Inferior parietal cortex (tissue), 1 donor: ENCODE measurements around the gene SHPK.

Experiments used
- DNase-seq: peaks from one replicate; pipeline ENCODE4 v3.0.0-alpha.2; 2016; ENCODE audit errors: extremely low spot score

SHPK gene

DNA sequence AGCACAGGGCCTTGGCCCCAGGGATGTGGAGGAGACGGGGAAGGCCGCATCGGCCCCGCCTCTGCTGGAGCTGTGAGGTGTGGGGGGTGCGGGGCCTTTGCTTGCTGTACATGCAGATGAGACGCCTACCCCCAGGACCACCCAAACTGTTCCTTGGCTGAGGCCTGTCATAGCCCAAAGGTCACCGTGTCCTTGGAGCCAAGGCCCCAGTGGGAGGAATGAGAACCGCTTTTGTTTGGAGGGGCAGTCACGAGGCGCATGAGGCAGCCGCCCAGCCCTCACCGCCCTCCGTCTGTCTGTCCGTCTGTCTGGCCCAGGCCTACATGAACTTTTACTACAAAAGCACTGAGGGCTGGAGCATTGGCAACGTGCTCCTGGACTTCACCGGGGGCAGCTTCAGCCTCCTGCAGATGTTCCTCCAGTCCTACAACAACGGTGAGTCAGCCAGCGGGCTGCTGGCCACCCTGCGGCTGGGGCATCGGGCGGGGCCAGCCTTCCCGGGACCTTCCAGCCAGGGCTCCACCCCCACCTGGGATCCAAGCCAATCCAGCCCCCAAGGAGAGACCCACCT, 23.6 kb upstream of the SHPK start:
- no peak for DNase-seq

DNA sequence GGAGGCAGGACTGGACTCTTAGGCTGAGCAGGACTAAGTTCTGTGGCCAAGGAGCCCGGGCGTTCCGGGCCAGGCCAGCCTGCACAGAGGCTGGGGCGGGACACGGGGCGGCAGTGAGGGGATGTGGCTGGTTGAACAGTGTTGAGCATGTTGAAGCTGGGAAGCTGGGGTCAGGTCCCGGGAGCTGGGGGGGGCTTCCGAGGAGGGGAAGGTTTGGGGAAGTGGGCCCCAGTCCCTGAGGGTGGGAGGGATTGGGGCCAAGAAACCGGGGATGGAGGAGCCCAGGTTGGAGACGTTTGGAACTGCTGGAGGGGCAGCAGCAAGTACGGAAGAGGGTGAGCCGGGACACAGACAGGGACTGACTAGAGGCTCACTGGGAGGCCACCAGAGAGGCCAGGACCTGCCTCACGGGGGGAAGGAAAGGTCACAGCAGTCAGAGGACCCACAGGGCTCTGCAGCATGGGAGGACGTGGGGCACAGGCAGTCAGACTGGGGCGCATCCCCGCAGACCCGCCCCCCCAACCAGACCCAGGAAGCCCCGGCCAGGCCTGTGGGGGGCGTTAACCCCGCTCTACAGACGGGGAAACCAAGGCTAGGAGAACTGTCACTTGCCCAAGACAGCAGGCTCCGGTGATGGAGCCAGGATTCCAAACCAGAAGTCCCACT, 22.9 kb upstream of the SHPK start:
- DNase-seq: no peak

DNA sequence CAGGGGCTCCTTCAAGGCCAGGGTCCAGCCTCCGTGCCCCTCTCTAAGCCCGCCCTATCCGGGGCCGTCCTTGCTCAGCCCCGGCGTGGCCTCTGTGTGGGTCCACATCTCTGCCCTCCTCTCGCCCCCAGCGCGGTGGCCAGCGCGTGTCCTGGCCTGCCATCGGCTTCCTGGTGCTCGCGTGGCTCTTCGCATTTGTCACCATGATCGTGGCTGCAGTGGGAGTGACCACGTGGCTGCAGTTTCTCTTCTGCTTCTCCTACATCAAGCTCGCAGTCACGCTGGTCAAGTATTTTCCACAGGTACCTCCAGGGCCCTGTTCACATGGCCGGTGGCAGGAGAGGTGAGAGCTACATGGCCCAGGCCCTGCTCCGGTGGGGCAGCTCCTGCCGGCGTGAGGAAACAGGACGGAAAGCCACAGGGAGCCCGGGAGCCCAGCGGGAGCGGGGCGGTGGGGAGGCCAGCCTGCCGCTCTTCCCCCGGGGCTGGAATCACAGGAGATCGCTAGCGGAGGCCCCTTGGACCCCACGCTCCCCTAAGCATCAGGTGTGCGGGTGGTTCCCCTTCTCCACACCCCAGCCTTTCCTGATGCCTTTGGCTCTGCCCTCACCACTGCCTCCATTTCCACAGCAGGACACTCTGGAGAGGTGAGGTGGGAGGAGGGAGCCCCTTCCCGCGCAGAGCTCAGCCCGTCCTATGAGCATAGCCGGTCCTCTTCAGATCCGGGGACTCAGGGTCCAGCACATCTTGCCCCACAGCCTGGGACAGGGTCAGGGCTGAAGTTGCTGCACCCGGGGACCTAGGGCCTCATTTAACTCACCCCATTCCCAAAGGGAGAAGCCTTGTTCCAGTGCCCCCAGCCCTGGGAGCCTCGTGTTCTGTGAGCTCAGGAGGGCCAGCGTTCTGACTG, 22.1 kb upstream of the SHPK start:
- DNase-seq: no peak

DNA sequence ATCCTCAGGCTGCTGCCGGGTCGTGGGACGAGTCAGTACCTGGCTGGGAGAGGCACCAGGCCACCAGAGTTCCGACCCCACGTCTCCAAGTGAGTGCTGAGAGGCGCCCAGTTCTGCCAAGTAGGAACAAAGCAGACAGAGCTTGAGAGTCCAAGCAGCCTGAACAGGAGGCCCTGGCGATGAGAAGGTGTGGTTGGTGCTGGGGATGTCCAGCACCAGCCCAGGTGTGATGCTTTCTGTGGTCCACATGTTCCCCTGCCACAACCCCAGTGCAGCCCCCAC, 21.5 kb upstream of the SHPK start:
- no peak for DNase-seq

DNA sequence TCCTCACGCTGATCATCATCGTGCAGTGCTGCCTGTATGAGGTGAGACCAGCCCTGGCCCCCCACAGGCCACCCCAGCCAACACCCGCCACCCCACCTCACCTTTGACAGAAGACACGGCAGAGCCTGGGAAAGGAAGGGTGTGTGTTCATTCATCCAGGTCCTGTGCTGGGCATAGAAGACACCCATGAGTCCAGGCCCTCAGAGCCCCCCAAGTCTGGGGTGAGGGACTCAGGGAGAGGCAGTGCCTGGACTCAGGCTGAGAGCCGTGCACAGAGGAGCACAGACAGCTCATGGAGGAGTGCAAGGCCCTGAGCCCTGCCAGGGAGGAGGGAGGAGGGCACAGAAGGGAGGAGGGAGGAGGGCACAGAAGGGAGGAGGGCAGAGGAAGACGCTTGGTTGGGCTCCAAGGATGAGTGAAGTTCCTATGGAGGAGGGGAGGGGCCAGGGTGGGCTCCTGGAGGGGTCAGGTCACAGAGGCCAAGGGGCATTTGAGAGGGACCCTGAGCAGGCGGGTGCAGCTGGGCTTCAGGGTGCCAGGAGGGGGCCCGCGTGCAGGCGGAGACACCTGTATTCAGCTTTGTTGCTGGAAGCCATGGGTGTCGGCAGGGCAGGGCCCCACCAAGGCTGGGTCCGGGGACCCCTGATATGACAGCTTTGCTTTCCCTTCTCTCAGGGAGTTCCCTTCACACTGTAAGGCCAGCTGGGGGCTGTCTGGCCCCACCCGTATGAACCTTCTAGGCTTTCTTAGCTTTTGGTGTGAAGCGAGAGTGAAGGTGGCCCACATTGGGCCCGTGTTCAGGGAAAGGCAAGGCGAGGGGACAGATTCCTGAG, 20.9 kb upstream of the SHPK start:
- DNase-seq: no peak

DNA sequence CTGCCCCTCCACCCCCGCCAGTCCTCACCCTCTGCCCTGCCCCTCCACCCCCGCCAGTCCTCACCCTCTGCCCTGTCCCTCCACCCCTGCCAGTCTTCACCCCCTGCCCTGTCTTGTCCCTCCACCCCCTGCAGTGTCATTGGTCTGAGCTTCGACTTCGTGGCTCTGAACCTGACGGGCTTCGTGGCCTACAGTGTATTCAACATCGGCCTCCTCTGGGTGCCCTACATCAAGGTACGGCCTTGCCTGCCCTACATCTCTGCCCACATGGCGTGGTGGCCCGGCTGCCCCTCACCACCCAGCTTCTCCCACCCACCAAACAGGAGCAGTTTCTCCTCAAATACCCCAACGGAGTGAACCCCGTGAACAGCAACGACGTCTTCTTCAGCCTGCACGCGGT, 20.3 kb upstream of the SHPK start:
- no peak for DNase-seq

DNA sequence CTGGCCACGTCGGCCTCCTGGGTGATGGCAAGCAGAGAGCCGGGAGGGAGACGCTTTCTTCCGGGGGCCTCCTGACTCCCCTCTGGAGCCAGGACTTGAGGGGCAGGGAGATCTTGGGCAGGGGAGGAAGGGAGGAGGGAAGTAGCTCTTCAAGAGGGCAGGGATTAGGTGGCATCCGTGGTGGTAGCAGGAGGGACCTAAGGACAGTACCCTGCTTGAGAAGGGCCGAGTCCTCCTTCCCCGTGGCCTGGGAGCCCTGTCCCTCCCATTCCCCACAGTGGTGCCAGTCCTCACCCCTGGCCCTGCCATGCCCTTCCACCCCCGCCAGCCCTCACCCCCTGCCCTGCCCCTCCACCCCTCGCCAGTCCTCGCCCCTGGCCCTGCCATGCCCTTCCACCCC, 19.7 kb upstream of the SHPK start:
- DNase-seq: no peak

DNA sequence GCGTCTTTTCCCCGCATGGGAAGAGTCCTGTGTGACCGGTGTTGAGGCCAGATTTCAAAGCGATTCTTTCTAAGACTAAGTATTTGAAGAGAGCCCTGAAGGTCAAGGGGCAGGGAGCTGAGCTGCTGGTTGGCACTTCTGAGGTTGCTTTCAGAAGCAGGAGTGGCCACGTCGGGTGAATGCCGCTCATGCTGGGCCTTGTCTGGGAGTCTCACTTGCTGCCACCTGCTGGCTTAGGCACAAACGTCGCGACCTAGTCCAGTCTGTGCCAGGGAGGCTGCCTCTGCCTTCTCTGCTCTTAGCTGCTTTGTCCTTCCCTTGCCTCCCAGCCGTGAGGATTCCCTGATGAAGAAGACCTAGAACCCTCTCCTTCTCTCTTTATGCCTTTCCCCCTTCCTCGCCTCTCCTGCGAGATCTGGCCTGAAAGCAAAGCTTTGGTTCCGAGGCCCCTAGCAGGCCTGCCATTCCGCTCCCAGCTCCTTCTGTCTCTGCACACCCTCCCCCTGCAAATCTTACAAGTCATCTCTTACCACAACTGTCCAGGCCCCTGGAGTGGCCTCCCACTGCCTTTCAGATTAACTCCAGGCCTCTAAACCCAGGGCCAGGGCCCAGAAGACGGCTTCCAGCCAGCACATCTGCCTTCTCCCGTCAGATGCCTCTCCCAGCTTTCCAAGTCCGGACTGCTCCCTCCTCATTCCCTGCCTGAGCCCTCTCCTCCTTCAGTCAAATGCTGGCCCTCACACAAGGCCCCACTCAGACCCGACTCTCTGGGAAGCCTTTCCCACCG, 11.9 kb upstream of the SHPK start:
- peak; percentile 53 for DNase-seq

DNA sequence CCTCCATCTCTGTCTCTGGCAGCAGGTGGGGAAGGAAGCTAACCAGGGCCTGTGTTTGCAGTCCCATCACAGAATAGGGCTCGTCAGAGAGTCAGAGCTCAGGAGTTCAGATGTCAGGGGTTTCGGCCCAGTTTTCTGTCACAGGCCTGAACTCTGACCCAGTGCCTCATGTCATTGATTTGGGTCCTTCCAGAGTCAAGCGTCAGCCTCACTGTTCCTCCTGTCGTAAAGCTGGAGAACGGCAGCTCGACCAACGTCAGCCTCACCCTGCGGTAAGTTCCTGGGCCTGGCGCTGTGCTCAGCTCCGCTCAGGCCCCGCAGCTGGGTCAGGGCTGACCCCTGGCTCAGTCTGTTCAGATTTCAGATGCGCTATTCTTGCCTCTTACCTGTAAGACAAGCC, 11.2 kb upstream of the SHPK start:
- no peak for DNase-seq

DNA sequence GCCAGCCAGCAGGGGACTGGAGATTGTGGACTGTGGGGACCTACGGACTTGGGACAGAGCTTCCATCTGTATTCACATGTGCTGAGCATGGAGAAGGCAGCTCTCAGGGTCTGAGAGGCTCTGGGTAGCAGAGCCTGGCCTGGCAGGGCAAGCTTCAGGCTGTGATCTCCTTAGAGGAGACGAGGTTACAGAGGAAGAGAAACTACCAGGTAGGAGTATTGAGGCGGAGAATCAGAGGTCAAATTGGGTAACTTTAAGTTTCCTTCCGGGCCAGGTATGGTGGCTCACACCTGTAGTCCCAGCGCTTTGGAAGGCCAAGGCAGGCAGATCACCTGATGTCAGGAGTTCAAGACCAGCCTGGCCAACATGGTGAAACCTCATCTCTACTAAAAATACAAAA, 9.3 kb upstream of the SHPK start:
- no peak for DNase-seq

DNA sequence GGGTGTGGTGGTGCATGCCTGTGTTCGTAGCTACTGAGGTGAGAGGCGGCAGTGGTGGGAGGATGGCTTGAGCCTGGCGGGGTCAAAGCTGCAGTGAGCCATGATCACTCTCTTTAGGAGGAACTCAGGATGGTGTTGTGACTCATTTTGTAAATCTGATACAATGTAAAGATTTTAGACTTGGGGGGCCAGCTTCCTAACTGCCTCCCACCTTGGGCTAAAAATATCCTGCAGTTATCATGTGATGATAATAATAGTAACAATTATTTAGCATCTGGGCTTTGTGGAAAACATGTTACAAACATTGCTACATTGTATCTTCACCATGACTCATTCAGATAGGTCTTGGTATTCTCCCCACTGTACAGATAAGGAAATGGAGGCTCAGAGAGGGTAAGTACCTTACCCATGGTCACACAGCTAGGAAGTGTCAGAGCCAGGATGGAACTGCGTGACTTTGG, 7.9 kb upstream of the SHPK start:
- DNase-seq: no peak

DNA sequence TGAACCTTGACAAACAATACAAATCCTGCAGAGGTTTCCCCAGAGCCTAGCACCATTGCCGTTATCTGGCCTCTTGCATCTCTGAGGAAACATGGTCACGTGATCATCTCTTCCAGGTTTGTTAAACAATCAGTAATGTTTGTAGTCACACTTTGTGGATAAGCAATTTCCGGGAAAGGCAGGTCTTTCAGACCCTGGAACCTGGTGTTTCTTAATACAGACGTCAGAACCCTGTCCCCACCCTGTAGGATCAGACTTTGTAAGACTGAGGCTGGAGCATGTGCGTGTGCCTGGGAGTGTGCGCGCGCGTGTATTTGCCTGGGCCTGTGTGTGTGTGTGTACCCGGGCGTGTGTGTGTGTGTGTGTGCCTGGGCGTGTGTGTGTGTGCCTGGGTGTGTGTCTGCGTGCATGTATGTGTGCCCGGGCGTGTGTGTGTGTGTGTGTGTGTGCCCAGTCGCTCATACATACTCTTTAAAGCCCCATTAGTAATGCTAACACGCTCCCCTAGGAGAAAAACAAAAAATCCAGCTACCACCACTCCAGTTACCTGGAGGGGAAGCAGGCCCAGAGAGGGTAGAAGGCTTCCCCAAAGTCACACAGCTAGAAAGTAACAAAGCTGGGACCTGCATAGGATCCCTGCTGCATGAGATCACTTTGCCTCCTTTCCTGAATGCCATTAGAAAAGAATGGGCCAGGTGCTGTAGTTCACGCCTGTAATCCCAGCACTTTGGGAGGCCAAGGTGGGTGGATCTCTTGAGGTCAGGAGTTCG, 5.9 kb upstream of the SHPK start:
- DNase-seq: no peak

DNA sequence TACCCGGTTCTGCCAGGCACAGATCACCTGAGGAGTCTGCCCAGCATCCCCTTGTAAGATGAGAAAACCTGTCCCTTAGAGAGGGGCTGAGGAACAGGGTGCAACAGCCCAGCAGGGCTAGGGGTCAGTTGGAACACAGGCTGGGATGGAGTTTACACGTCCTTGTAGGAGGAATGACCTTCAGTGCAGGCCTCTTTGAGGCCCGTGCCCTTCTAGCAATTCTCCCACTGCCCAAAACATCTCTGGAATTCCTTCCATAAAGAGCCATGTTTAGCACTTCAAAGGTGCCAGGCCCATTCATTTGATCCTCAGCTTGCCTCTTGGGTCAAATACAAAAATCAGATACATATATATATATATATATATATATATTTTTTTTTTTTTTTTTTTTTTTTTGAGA, 5.0 kb upstream of the SHPK start:
- DNase-seq: no peak

DNA sequence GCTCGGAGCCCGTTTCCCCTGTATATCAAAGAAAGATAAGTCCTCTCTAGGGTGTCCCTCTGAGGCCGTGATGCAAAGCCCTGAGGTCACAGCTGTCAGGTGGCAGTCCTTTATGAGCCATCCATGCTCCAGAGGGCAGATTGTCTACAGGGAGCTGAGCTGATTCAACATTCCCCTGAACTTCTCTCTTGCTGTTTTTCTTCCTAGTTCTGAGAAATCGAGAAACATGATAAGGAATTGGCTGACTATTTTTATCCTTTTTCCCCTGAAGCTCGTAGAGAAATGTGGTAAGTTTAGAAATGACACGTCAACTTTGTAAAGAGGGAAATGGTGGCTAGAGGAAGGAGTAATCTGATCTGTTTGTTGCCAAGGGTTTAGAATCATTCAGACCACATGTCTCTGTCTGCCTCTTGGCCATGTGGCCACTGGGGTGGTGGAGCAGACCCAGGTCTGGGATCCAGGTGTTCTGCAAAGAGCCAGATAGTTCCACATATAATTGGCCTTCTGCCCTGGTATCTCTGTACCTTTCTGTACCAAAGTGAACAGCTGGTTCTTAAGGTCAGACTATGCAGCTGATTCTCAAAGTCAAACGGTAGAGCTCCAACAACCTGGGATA, 4.0 kb upstream of the SHPK start:
- DNase-seq: no peak

DNA sequence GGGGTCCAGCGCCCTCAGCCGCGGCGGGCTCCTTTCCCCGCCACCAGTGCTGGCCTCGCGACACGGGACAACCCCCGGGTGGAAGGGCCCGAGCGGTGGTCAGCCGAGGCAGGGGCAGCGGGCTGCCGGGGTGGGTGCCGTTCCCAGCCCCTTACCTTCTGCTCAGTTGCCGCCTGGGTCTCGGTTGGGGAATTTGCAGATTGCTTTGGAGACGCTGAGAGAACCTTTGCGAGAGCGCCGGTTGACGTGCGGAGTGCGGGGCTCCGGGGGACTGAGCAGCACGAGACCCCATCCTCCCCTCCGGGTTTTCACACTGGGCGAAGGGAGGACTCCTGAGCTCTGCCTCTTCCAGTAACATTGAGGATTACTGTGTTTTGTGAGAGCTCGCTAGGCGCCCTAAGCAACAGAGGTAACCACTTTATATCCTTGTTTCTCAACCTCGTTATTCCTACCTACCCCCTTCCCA, 891 bp upstream of the SHPK start:
- no peak for DNase-seq

DNA sequence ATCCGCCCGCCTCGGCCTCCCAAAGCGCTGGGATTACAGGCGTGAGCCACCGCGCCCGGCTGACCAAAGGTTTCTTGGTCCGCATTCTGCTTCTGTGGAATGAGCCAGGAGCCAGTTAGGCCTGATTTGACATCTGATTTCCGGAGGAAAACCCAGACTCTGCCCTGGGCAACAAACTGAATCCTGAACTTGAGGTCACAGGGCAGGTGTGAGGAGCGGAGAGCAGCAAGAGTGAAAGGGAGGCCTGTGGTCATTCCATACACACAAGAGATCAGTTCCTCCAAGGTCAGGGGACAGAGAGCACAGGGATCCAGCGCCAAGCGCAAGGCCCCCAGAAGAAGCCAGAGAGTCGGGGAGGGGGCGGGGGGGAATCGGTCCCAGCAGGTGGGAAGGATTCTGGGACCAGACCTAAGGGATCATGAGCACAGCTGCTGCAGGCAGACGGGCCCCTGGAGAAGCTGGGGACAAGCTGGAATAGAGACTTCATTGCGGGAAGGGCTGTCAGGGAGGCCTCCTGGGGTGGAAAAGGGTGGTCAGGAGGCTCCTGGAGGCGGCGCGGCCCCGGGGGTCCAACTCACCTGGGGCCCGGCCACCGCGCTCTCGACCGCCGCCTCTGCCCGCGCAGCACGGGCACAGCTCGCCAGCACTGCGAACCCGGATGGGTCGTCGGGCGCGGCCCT, 436 bp downstream of the SHPK start:
- no peak for DNase-seq

DNA sequence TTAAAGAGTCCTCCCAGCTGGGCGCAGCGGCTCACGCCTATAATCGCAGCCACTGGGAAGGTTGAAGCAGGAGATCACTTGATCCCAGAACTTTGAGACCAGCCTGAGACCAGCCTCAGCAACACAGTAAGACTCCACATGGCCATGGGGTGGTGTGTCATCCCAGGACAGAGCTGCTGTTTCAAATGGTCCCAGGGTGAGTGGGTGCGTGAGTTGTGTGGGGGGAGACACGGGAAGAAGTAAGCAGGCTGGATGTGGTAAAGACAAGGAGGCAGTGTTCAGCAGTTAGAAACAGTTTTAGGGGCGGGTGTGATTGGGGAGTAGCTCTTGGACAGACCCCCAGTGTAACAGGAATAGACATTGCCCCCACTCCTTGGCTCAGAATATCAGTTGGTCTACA, 3.8 kb downstream of the SHPK start:
- no peak for DNase-seq

DNA sequence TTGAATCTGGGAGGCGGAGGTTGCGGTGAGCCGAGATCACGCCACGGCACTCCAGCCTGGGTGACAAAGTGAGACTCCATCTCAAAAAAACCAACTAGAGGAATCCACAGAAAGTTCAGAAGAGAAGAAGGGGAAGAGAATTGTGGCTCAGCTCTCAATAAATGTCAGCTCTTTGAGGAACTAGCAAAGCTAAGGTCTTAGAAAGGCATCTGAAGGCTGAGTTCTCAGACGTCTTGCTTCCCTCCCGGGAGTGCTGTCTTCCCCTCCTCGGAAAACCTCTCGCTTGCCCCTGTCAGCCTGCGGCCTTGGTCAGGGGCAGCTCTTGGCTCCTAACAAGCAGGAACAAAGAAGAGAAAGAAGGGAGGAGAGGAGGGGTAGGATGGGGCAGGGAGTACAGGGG, 5.3 kb downstream of the SHPK start:
- DNase-seq: no peak

DNA sequence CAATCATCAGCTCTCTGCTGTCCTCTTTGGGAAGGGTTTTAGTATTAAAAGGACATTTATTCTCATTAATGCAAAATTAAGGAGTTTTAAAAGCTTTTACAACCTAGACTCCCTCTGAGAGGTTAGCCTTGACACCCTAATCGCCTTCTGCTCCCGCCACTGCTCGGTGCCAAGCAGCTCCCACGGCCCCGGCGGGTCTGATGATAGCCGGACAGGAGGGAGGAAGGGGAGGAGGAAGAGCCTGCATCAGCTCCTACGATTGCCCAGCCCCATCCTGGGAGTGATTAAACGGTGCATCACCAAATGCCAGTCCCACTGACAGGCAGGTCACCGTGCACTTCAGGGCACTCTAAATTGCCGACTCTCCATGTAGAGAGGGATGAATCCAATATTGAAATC, 8.3 kb downstream of the SHPK start:
- no peak for DNase-seq
